ENCODE measurements around the gene PLCXD3.

PLCXD3 gene

DNA sequence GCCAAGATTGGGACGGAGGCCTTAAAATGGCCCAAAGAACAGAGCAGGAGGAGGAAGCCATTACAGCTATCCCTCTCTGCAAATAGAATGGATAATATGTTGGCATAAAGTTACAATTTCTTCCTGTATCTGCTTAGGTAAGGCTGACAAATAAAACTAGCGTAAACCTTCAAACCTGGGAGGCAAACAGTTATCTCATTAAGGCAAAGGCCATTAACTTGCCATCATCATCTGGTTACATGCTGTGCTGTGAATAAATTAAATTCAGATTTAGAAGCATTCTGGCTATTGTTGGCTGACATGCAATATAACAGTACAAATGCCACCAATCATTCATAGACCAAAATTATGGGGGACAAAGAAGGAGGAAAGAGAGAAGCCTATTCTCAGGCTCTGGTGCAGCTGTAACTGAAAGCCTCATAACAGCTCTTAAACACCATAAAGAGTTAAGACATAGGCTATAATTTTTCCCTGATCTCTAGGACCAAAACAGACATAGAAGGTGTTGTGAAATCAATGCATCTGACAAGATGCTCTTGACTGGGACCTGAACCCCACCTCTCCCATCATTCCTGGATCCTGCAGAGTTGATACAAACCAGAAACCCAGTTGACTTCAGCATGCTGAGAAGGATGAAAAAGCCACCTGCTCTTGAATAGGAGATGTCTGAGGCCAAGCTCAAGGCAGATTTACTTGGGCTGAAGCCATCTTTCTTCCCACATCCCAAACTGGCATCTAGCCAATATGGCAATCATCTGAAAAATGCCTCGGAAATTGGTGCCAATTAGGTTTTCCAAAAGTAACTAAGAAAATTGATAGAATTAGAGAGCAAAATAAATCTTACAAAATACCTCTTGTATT is 62.5 kb downstream of the PLCXD3 start:
- Mint-ChIP-seq H3K27ac (no peak overlapping the region), H3K4me3 (no peak overlapping the region), H3K27me3 (no peaks in the 10 kb centered on the region), H3K4me1 (no peaks in the 10 kb centered on the region), H3K9me3 (peaks cover 0 to 6% of the 10 kb centered on the region in 2 donors)
- DNase-seq (no peak), ATAC-seq (no peak)

GRCh38 chr5:41445937-41446563 is 64.4 kb downstream of the PLCXD3 start:
- ATAC-seq (no peak), DNase-seq (no peak)
- no peaks in the 10 kb centered on the region for H3K4me1 Mint-ChIP-seq
- H3K4me3 Mint-ChIP-seq, result no peak overlapping the region
- no peaks in the 10 kb centered on the region for H3K27me3 Mint-ChIP-seq
- H3K27ac Mint-ChIP-seq, result no peak overlapping the region
- peaks cover 0 to 6% of the 10 kb centered on the region in 2 donors for H3K9me3 Mint-ChIP-seq

DNA sequence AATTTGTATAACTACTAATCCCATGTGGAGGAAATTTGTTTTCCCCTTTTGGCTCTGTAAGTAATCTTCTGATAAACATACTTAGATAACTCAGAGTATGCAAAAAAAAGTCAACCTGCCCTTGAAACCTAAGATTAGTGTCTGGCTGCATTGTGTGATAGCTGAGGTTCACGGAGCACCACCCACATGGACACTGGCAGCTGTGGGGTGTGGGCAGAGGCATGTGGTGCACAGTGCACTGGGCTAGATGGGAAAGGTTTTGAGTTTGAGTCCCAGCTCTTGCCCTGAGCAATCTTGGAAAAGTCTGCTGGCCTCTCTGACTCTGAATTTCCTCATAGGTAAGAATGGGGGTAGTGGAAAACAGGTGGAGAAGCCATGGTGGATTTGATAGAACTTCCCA is 75.1 kb downstream of the PLCXD3 start:
- no peak overlapping the region for H3K4me3 Mint-ChIP-seq
- no peak overlapping the region for H3K27ac Mint-ChIP-seq
- no peaks in the 10 kb centered on the region for H3K27me3 Mint-ChIP-seq
- ATAC-seq (no peak), DNase-seq (no peak)
- no peaks in the 10 kb centered on the region for H3K4me1 Mint-ChIP-seq
- peaks cover 13 to 16% of the 10 kb centered on the region in 2 donors for H3K9me3 Mint-ChIP-seq

- H3K27me3 Mint-ChIP-seq, result peaks cover 8% of the 10 kb centered on the region
- ATAC-seq (no peak), DNase-seq (no peak)
- peaks cover 13 to 16% of the 10 kb centered on the region in 2 donors for H3K9me3 Mint-ChIP-seq
- H3K4me3 Mint-ChIP-seq, result no peak overlapping the region
- H3K4me1 Mint-ChIP-seq, result no peaks in the 10 kb centered on the region
- H3K27ac Mint-ChIP-seq, result no peak overlapping the region
Observed at GRCh38 chr5:41433552-41434181, 76.7 kb downstream of the PLCXD3 start.

GRCh38 chr5:41432481-41433253 is 77.7 kb downstream of the PLCXD3 start:
- Mint-ChIP-seq H3K4me3 (no peak overlapping the region), H3K27me3 (peaks cover 8% of the 10 kb centered on the region), H3K27ac (no peak overlapping the region), H3K9me3 (peaks cover 13 to 16% of the 10 kb centered on the region in 2 donors), H3K4me1 (no peaks in the 10 kb centered on the region)
- DNase-seq (no peak), ATAC-seq (no peak)

DNA sequence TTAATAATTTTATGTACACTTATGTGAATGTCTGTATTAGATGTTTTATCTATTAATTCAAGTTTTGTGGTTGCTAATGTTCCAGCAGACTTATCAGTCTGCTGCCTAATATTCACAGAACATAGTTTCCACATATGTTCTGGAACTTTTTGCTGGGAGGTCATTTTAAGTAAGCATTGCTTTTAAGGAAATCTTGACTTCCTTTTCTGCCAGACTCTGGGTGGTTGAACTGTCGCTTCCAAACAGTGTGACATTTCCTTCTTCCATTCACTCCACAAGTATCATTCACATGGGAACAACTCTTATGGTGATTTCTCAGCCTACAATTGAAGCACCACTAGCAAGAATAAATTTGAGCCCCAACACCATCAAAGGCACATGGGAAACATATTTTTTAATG is 82.9 kb downstream of the PLCXD3 start:
- H3K4me1 Mint-ChIP-seq, result no peaks in the 10 kb centered on the region
- H3K27ac Mint-ChIP-seq, result no peak overlapping the region
- H3K27me3 Mint-ChIP-seq, result peaks cover 8% of the 10 kb centered on the region

DNA sequence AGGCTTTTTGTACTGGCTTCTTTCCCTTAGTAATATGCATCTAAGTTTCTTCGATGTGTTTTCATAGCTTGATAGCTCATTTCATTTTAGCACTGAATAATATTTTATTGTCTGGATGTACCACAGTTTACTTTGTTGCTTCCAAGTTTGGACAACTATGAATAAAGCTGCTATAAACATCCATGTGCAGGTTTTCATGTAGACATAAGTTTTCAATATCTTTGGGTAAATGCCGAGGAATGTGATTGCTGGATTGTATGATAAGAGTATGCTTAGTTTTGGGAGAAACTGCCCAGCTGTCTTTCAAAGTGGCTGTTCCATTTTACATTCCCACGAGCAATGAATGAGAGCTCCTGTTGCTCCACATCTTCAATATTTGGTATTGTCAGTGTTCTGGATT is 84.7 kb downstream of the PLCXD3 start:
- ATAC-seq (no peak), DNase-seq (no peak)
- Mint-ChIP-seq H3K4me1 (no peaks in the 10 kb centered on the region), H3K27me3 (peaks cover 8% of the 10 kb centered on the region), H3K9me3 (no peaks in the 10 kb centered on the region), H3K4me3 (no peak overlapping the region), H3K27ac (no peak overlapping the region)

More for the DNA sequence above, 82.9 kb downstream of the PLCXD3 start:
- ATAC-seq (no peak), DNase-seq (no peak)
- no peak overlapping the region for H3K4me3 Mint-ChIP-seq
- no peaks in the 10 kb centered on the region for H3K9me3 Mint-ChIP-seq

GRCh38 chr5:41420492-41421067 is 89.8 kb downstream of the PLCXD3 start:
- Mint-ChIP-seq H3K9me3 (no peaks in the 10 kb centered on the region), H3K4me1 (no peaks in the 10 kb centered on the region), H3K4me3 (no peak overlapping the region), H3K27me3 (no peaks in the 10 kb centered on the region), H3K27ac (no peak overlapping the region)
- DNase-seq (no peak), ATAC-seq (no peak)

GRCh38 chr5:41418220-41419031 is 92.0 kb downstream of the PLCXD3 start:
- no peak overlapping the region for H3K4me3 Mint-ChIP-seq
- DNase-seq (no peak), ATAC-seq (no peak)
- no peaks in the 10 kb centered on the region for H3K9me3 Mint-ChIP-seq
- no peak overlapping the region for H3K27ac Mint-ChIP-seq
- H3K4me1 Mint-ChIP-seq, result no peaks in the 10 kb centered on the region
- H3K27me3 Mint-ChIP-seq, result no peaks in the 10 kb centered on the region

GRCh38 chr5:41416336-41416735 is 94.1 kb downstream of the PLCXD3 start:
- Mint-ChIP-seq H3K27ac (no peak overlapping the region), H3K4me1 (no peaks in the 10 kb centered on the region), H3K27me3 (no peaks in the 10 kb centered on the region), H3K9me3 (no peaks in the 10 kb centered on the region), H3K4me3 (no peak overlapping the region)
- ATAC-seq, result no peak
- DNase-seq, result no peak

GRCh38 chr5:41415242-41415641 is 95.2 kb downstream of the PLCXD3 start:
- DNase-seq, result no peak
- Mint-ChIP-seq H3K9me3 (no peaks in the 10 kb centered on the region), H3K27me3 (no peaks in the 10 kb centered on the region), H3K4me1 (no peaks in the 10 kb centered on the region), H3K4me3 (no peak overlapping the region), H3K27ac (no peak overlapping the region)
- no peak for ATAC-seq

- no peaks in the 10 kb centered on the region for H3K9me3 Mint-ChIP-seq
Observed at GRCh38 chr5:41414598-41414997, 95.8 kb downstream of the PLCXD3 start.

GRCh38 chr5:41413074-41413473 is 97.3 kb downstream of the PLCXD3 start:
- H3K27ac Mint-ChIP-seq, result no peak overlapping the region
- ATAC-seq (no peak), DNase-seq (no peak)
- no peak overlapping the region for H3K4me3 Mint-ChIP-seq
- no peaks in the 10 kb centered on the region for H3K9me3 Mint-ChIP-seq
- no peaks in the 10 kb centered on the region for H3K27me3 Mint-ChIP-seq
- H3K4me1 Mint-ChIP-seq, result no peaks in the 10 kb centered on the region

More at GRCh38 chr5:41414598-41414997, 95.8 kb downstream of the PLCXD3 start:
- no peaks in the 10 kb centered on the region for H3K27me3 Mint-ChIP-seq
- ATAC-seq (no peak), DNase-seq (no peak)
- no peak overlapping the region for H3K27ac Mint-ChIP-seq
- H3K4me3 Mint-ChIP-seq, result no peak overlapping the region
- H3K4me1 Mint-ChIP-seq, result no peaks in the 10 kb centered on the region

DNA sequence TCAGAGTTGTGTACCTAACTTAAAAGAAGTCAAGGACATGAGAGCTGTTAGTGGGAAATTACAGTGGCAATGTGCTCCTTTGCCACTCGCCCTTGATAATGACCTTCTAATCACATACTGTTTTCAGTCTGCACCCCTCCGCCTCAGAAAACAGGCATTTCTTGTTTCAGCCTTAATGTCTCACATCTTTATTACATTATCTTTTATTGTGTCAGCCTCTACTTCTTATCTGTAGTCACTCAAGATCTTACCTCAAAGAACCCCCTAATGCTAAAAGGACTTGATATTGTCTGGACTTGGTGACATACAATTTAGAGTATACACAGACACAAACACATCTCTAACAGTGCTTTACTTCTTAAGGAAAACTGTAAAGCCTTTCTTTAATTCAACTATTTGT is 97.9 kb downstream of the PLCXD3 start:
- DNase-seq (no peak), ATAC-seq (no peak)
- no peaks in the 10 kb centered on the region for H3K27me3 Mint-ChIP-seq
- no peak overlapping the region for H3K27ac Mint-ChIP-seq
- no peaks in the 10 kb centered on the region for H3K4me1 Mint-ChIP-seq
- no peaks in the 10 kb centered on the region for H3K9me3 Mint-ChIP-seq
- H3K4me3 Mint-ChIP-seq, result no peak overlapping the region
